ENCODE data around the gene FAM227B. TPM values are rescaled to one million over a fixed set of nuclear protein-coding genes. Genes with fewer than 3 reads are reported as not detected.
"Not testable (repeated sequence)": the region's sequence is repeated elsewhere in the genome, so short reads cannot be mapped to it uniquely, and the experiment has no call there.

FAM227B gene
- polyA plus RNA-seq, 1 donor = 8.4 TPM

GRCh38 chr15:49402515-49403296, 217.9 kb downstream of the FAM227B start:
- H3K27ac ChIP-seq (ENCODE audit: low read length); H3K27me3 ChIP-seq (ENCODE audit: control insufficient read depth, insufficient read depth, low read length); H3K9me3 ChIP-seq (ENCODE audit: control insufficient read depth, low read depth, low read length); H3K4me1 ChIP-seq (ENCODE audit: control insufficient read depth, insufficient read depth, low read length); H3K36me3 ChIP-seq (ENCODE audit: control insufficient read depth, insufficient read depth, low read length); H3K4me3 ChIP-seq (ENCODE audit: low read length); DNase-seq: not testable (repeated sequence)
- WGBS (ENCODE audit: insufficient coverage, low lambda C conversion rate) = no CpG with 5 or more reads among the region's 5 CpGs

- Histone ChIP-seq H3K27ac (ENCODE audit: low read length) (no peak overlapping the region), H3K9me3 (ENCODE audit: control insufficient read depth, low read depth, low read length) (no peaks in the 10 kb centered on the region), H3K27me3 (ENCODE audit: control insufficient read depth, insufficient read depth, low read length) (no peaks in the 10 kb centered on the region), H3K4me3 (ENCODE audit: low read length) (no peak overlapping the region), H3K36me3 (ENCODE audit: control insufficient read depth, insufficient read depth, low read length) (no peaks in the 10 kb centered on the region), H3K4me1 (ENCODE audit: control insufficient read depth, insufficient read depth, low read length) (no peaks in the 10 kb centered on the region)
- no peak for DNase-seq
- WGBS (ENCODE audit: insufficient coverage, low lambda C conversion rate) = 100% methylated on average over 2 of the region's 2 CpGs
Observed at GRCh38 chr15:49387471-49387870, 233.1 kb downstream of the FAM227B start.

- Histone ChIP-seq H3K36me3 (ENCODE audit: control insufficient read depth, insufficient read depth, low read length) (no peaks in the 10 kb centered on the region), H3K4me1 (ENCODE audit: control insufficient read depth, insufficient read depth, low read length) (no peaks in the 10 kb centered on the region), H3K27ac (ENCODE audit: low read length) (no peak overlapping the region), H3K9me3 (ENCODE audit: control insufficient read depth, low read depth, low read length) (no peaks in the 10 kb centered on the region), H3K4me3 (ENCODE audit: low read length) (no peak overlapping the region), H3K27me3 (ENCODE audit: control insufficient read depth, insufficient read depth, low read length) (no peaks in the 10 kb centered on the region)
- no CpG with 5 or more reads among the region's 1 CpG for WGBS (ENCODE audit: insufficient coverage, low lambda C conversion rate)
- no peak for DNase-seq
Observed at GRCh38 chr15:49383266-49383665, 237.4 kb downstream of the FAM227B start.

GRCh38 chr15:49382394-49382793, 238.2 kb downstream of the FAM227B start:
- Histone ChIP-seq H3K27ac (ENCODE audit: low read length) (no peak overlapping the region), H3K36me3 (ENCODE audit: control insufficient read depth, insufficient read depth, low read length) (no peaks in the 10 kb centered on the region), H3K4me1 (ENCODE audit: control insufficient read depth, insufficient read depth, low read length) (no peaks in the 10 kb centered on the region), H3K9me3 (ENCODE audit: control insufficient read depth, low read depth, low read length) (no peaks in the 10 kb centered on the region), H3K27me3 (ENCODE audit: control insufficient read depth, insufficient read depth, low read length) (no peaks in the 10 kb centered on the region), H3K4me3 (ENCODE audit: low read length) (no peak overlapping the region)
- no peak for DNase-seq

- H3K9me3 ChIP-seq (ENCODE audit: control insufficient read depth, low read depth, low read length) = no peaks in the 10 kb centered on the region
- no peaks in the 10 kb centered on the region for H3K27me3 ChIP-seq (ENCODE audit: control insufficient read depth, insufficient read depth, low read length)
- DNase-seq = no peak
- WGBS (ENCODE audit: insufficient coverage, low lambda C conversion rate) = no CpG with 5 or more reads among the region's 5 CpGs
- H3K4me1 ChIP-seq (ENCODE audit: control insufficient read depth, insufficient read depth, low read length) = no peaks in the 10 kb centered on the region
- H3K36me3 ChIP-seq (ENCODE audit: control insufficient read depth, insufficient read depth, low read length) = no peaks in the 10 kb centered on the region
- H3K4me3 ChIP-seq (ENCODE audit: low read length) = no peak overlapping the region
- no peak overlapping the region for H3K27ac ChIP-seq (ENCODE audit: low read length)
Observed at GRCh38 chr15:49380912-49381311, 239.7 kb downstream of the FAM227B start.

GRCh38 chr15:49379996-49380395, 240.6 kb downstream of the FAM227B start:
- no peaks in the 10 kb centered on the region for H3K9me3 ChIP-seq (ENCODE audit: control insufficient read depth, low read depth, low read length)
- DNase-seq = no peak
- H3K4me3 ChIP-seq (ENCODE audit: low read length) = no peak overlapping the region
- no peaks in the 10 kb centered on the region for H3K36me3 ChIP-seq (ENCODE audit: control insufficient read depth, insufficient read depth, low read length)
- H3K27ac ChIP-seq (ENCODE audit: low read length) = no peak overlapping the region
- WGBS (ENCODE audit: insufficient coverage, low lambda C conversion rate) = no CpG with 5 or more reads among the region's 4 CpGs
- H3K27me3 ChIP-seq (ENCODE audit: control insufficient read depth, insufficient read depth, low read length) = no peaks in the 10 kb centered on the region
- no peaks in the 10 kb centered on the region for H3K4me1 ChIP-seq (ENCODE audit: control insufficient read depth, insufficient read depth, low read length)

GRCh38 chr15:49372366-49372765, 248.3 kb downstream of the FAM227B start:
- Histone ChIP-seq H3K27me3 (ENCODE audit: control insufficient read depth, insufficient read depth, low read length) (no peaks in the 10 kb centered on the region), H3K36me3 (ENCODE audit: control insufficient read depth, insufficient read depth, low read length) (no peaks in the 10 kb centered on the region), H3K27ac (ENCODE audit: low read length) (no peak overlapping the region), H3K4me1 (ENCODE audit: control insufficient read depth, insufficient read depth, low read length) (no peaks in the 10 kb centered on the region), H3K4me3 (ENCODE audit: low read length) (no peak overlapping the region), H3K9me3 (ENCODE audit: control insufficient read depth, low read depth, low read length) (no peaks in the 10 kb centered on the region)
- DNase-seq = no peak
- WGBS (ENCODE audit: insufficient coverage, low lambda C conversion rate) = no CpG with 5 or more reads among the region's 1 CpG

- WGBS (ENCODE audit: insufficient coverage, low lambda C conversion rate) = no CpG with 5 or more reads among the region's 1 CpG
- H3K4me1 ChIP-seq (ENCODE audit: control insufficient read depth, insufficient read depth, low read length) = no peaks in the 10 kb centered on the region
- H3K4me3 ChIP-seq (ENCODE audit: low read length) = no peak overlapping the region
- no peak for DNase-seq
- H3K36me3 ChIP-seq (ENCODE audit: control insufficient read depth, insufficient read depth, low read length) = no peaks in the 10 kb centered on the region
- no peaks in the 10 kb centered on the region for H3K27me3 ChIP-seq (ENCODE audit: control insufficient read depth, insufficient read depth, low read length)
- no peak overlapping the region for H3K27ac ChIP-seq (ENCODE audit: low read length)
- no peaks in the 10 kb centered on the region for H3K9me3 ChIP-seq (ENCODE audit: control insufficient read depth, low read depth, low read length)
Observed at GRCh38 chr15:49370782-49371181, 249.8 kb downstream of the FAM227B start.

GRCh38 chr15:49366496-49366895, 254.1 kb downstream of the FAM227B start:
- no peak overlapping the region for H3K27ac ChIP-seq (ENCODE audit: low read length)
- no CpG with 5 or more reads among the region's 22 CpGs for WGBS (ENCODE audit: insufficient coverage, low lambda C conversion rate)
- no peaks in the 10 kb centered on the region for H3K4me1 ChIP-seq (ENCODE audit: control insufficient read depth, insufficient read depth, low read length)
- H3K27me3 ChIP-seq (ENCODE audit: control insufficient read depth, insufficient read depth, low read length) = no peaks in the 10 kb centered on the region
- H3K4me3 ChIP-seq (ENCODE audit: low read length) = no peak overlapping the region
- no peak for DNase-seq
- no peaks in the 10 kb centered on the region for H3K36me3 ChIP-seq (ENCODE audit: control insufficient read depth, insufficient read depth, low read length)
- no peaks in the 10 kb centered on the region for H3K9me3 ChIP-seq (ENCODE audit: control insufficient read depth, low read depth, low read length)

- no peaks in the 10 kb centered on the region for H3K4me1 ChIP-seq (ENCODE audit: control insufficient read depth, insufficient read depth, low read length)
- H3K27ac ChIP-seq (ENCODE audit: low read length) = no peak overlapping the region
- no peaks in the 10 kb centered on the region for H3K36me3 ChIP-seq (ENCODE audit: control insufficient read depth, insufficient read depth, low read length)
- no peaks in the 10 kb centered on the region for H3K27me3 ChIP-seq (ENCODE audit: control insufficient read depth, insufficient read depth, low read length)
- DNase-seq = no peak
- H3K9me3 ChIP-seq (ENCODE audit: control insufficient read depth, low read depth, low read length) = no peaks in the 10 kb centered on the region
- WGBS (ENCODE audit: insufficient coverage, low lambda C conversion rate) = no CpG with 5 or more reads among the region's 3 CpGs
- no peak overlapping the region for H3K4me3 ChIP-seq (ENCODE audit: low read length)
Observed at GRCh38 chr15:49361370-49361769, 259.2 kb downstream of the FAM227B start.

GRCh38 chr15:49354439-49354838, 266.2 kb downstream of the FAM227B start:
- H3K27me3 ChIP-seq (ENCODE audit: control insufficient read depth, insufficient read depth, low read length); H3K9me3 ChIP-seq (ENCODE audit: control insufficient read depth, low read depth, low read length); H3K4me1 ChIP-seq (ENCODE audit: control insufficient read depth, insufficient read depth, low read length); H3K36me3 ChIP-seq (ENCODE audit: control insufficient read depth, insufficient read depth, low read length); H3K4me3 ChIP-seq (ENCODE audit: low read length); DNase-seq; H3K27ac ChIP-seq (ENCODE audit: low read length): not testable (repeated sequence)
- WGBS (ENCODE audit: insufficient coverage, low lambda C conversion rate) = no CpG with 5 or more reads among the region's 17 CpGs

Measured in large intestine (tissue), 3 donors.